ENCODE data around the gene KIF26B. TPM values are rescaled to one million over a fixed set of nuclear protein-coding genes. Genes with fewer than 3 reads are reported as not detected.

Gene KIF26B
- polyA plus RNA-seq, 1 donor (not counting 4 experiments of a cell fraction or from before 2014, with no cell fraction given) = 0.58 TPM

- Histone ChIP-seq H3K4me2 (ENCODE audit: control insufficient read depth, extremely low read depth, insufficient read depth, low read depth, low read length) (no peak overlapping the region), H3K9ac (ENCODE audit: control insufficient read depth, extremely low read depth, insufficient read depth, low read length) (no peak overlapping the region), H4K20me1 (ENCODE audit: control insufficient read depth, extremely low read depth, insufficient read depth, low read length) (no peaks in the 10 kb centered on the region), H3K4me1 (ENCODE audit: control insufficient read depth, extremely low read depth, insufficient read depth, low read length) (no peaks in the 10 kb centered on the region), H3K79me2 (ENCODE audit: control insufficient read depth, insufficient read depth, low read length) (no peaks in the 10 kb centered on the region), H3K9me1 (ENCODE audit: control insufficient read depth, extremely low read depth, insufficient read depth, low read length) (no peaks in the 10 kb centered on the region), H3K27ac (ENCODE audit: control insufficient read depth, insufficient read depth, low read length) (no peak overlapping the region), H3K4me3 (ENCODE audit: control insufficient read depth in 2 of 3, extremely low read depth in 1 of 3, insufficient read depth in 2 of 3, low read depth in 1 of 3, low read length in 3 of 3) (no peak overlapping the region), H3K9me3 (ENCODE audit: control insufficient read depth, low read depth, low read length) (no peaks in the 10 kb centered on the region), H2AFZ (ENCODE audit: control insufficient read depth, low read length) (no peak overlapping the region), H3K27me3 (ENCODE audit: control insufficient read depth, extremely low read depth, insufficient read depth, low read length) (no peaks in the 10 kb centered on the region), H3K36me3 (ENCODE audit: control insufficient read depth in 2 of 2, extremely low read depth in 1 of 2, insufficient read depth in 2 of 2, low read length in 2 of 2) (no peaks in the 10 kb centered on the region)
- no peak for TF ChIP-seq EZH2 (IDR thresholded peaks at IDR 0.05; ENCODE audit: low read length)
- TF ChIP-seq CTCF (optimal IDR thresholded peaks at IDR 0.05 in 1 of 3, IDR thresholded peaks at IDR 0.05 in 1 of 3, conservative IDR thresholded peaks at IDR 0.05 in 1 of 3; ENCODE audit: extremely low read depth in 1 of 3, insufficient read depth in 2 of 3, low read length in 3 of 3) = no peak
- DNase-seq (ENCODE audit: low read depth, low spot score) (no peak), FAIRE-seq (no peak)
- dilution Hi-C loops (cut with MboI; ENCODE audit: extremely low pct_ligation_motif_present, low sequenced_read_pairs) = no loop called here
Measured at GRCh38 chr1:245272676-245273075, 117.9 kb downstream of the KIF26B start.

GRCh38 chr1:245276445-245276844 is 121.7 kb downstream of the KIF26B start:
- no peak for FAIRE-seq
- Histone ChIP-seq H3K9me1 (ENCODE audit: control insufficient read depth, extremely low read depth, insufficient read depth, low read length) (no peaks in the 10 kb centered on the region), H3K9ac (ENCODE audit: control insufficient read depth, extremely low read depth, insufficient read depth, low read length) (no peak overlapping the region), H3K27me3 (ENCODE audit: control insufficient read depth, extremely low read depth, insufficient read depth, low read length) (no peaks in the 10 kb centered on the region), H4K20me1 (ENCODE audit: control insufficient read depth, extremely low read depth, insufficient read depth, low read length) (no peaks in the 10 kb centered on the region), H2AFZ (ENCODE audit: control insufficient read depth, low read length) (no peak overlapping the region), H3K4me3 (ENCODE audit: control insufficient read depth in 2 of 3, extremely low read depth in 1 of 3, insufficient read depth in 2 of 3, low read depth in 1 of 3, low read length in 3 of 3) (no peak overlapping the region), H3K27ac (ENCODE audit: control insufficient read depth, insufficient read depth, low read length) (no peak overlapping the region), H3K9me3 (ENCODE audit: control insufficient read depth, low read depth, low read length) (no peaks in the 10 kb centered on the region), H3K79me2 (ENCODE audit: control insufficient read depth, insufficient read depth, low read length) (no peaks in the 10 kb centered on the region), H3K36me3 (ENCODE audit: control insufficient read depth in 2 of 2, extremely low read depth in 1 of 2, insufficient read depth in 2 of 2, low read length in 2 of 2) (no peaks in the 10 kb centered on the region), H3K4me1 (ENCODE audit: control insufficient read depth, extremely low read depth, insufficient read depth, low read length) (no peaks in the 10 kb centered on the region), H3K4me2 (ENCODE audit: control insufficient read depth, extremely low read depth, insufficient read depth, low read depth, low read length) (no peak overlapping the region)
- dilution Hi-C loops (cut with MboI; ENCODE audit: extremely low pct_ligation_motif_present, low sequenced_read_pairs) = no loop called here
- no peak for DNase-seq (ENCODE audit: low read depth, low spot score)
- no peak for TF ChIP-seq CTCF (optimal IDR thresholded peaks at IDR 0.05 in 1 of 3, IDR thresholded peaks at IDR 0.05 in 1 of 3, conservative IDR thresholded peaks at IDR 0.05 in 1 of 3; ENCODE audit: extremely low read depth in 1 of 3, insufficient read depth in 2 of 3, low read length in 3 of 3)
- no peak for TF ChIP-seq EZH2 (IDR thresholded peaks at IDR 0.05; ENCODE audit: low read length)
